Skeletal muscle cell (primary cell): ENCODE data around the gene XIAP.
"Not testable (repeated sequence)": the region's sequence is repeated elsewhere in the genome, so short reads cannot be mapped to it uniquely, and the experiment has no call there.

Experiments used
- DNase-seq: peaks from one replicate; pipeline ENCODE4 v3.0.0-alpha.2; 2010; ENCODE audit warnings: low read depth
- H3K4me3 ChIP-seq: 2 replicates; pipeline ENCODE4 v1.5.1; 2011; ENCODE audit warnings: low read depth, mild to moderate bottlenecking, control low read depth, low read length, moderate library complexity

XIAP gene

GRCh38 chrX:123871309-123871708 lies 11.5 kb downstream of the XIAP start:
- H3K4me3 ChIP-seq = no peak overlapping the region
- DNase-seq = no peak

GRCh38 chrX:123873956-123874355 lies 14.1 kb downstream of the XIAP start:
- no peak overlapping the region for H3K4me3 ChIP-seq
- no peak for DNase-seq

GRCh38 chrX:123876177-123876576 lies 16.3 kb downstream of the XIAP start:
- DNase-seq = no peak
- no peak overlapping the region for H3K4me3 ChIP-seq

- H3K4me3 ChIP-seq = no peak overlapping the region
- no peak for DNase-seq
These were observed 17.0 kb downstream of the XIAP start for GRCh38 chrX:123876844-123877243.

- no peak overlapping the region for H3K4me3 ChIP-seq
- DNase-seq = no peak
These were observed 18.4 kb downstream of the XIAP start for GRCh38 chrX:123878252-123878721.

GRCh38 chrX:123881330-123881729 lies 21.5 kb downstream of the XIAP start:
- no peak overlapping the region for H3K4me3 ChIP-seq

GRCh38 chrX:123882391-123882790 lies 22.5 kb downstream of the XIAP start:
- H3K4me3 ChIP-seq = no peak overlapping the region

More at GRCh38 chrX:123881330-123881729, 21.5 kb downstream of the XIAP start:
- no peak for DNase-seq

GRCh38 chrX:123884809-123885408 lies 25.1 kb downstream of the XIAP start:
- no peak for DNase-seq

More at GRCh38 chrX:123882391-123882790, 22.5 kb downstream of the XIAP start:
- no peak for DNase-seq

GRCh38 chrX:123899701-123900100 lies 39.8 kb downstream of the XIAP start:
- H3K4me3 ChIP-seq = no peak overlapping the region
- no peak for DNase-seq

More at GRCh38 chrX:123884809-123885408, 25.1 kb downstream of the XIAP start:
- no peak overlapping the region for H3K4me3 ChIP-seq

GRCh38 chrX:123903261-123903660 lies 43.4 kb downstream of the XIAP start:
- not testable (repeated sequence) for DNase-seq, H3K4me3 ChIP-seq

- no peak overlapping the region for H3K4me3 ChIP-seq
- no peak for DNase-seq
These were observed 45.5 kb downstream of the XIAP start for GRCh38 chrX:123905332-123905731.

GRCh38 chrX:123906557-123907316 lies 46.9 kb downstream of the XIAP start:
- no peak for DNase-seq
- no peak overlapping the region for H3K4me3 ChIP-seq

GRCh38 chrX:123909523-123909922 lies 49.7 kb downstream of the XIAP start:
- no peak for DNase-seq
- H3K4me3 ChIP-seq = no peak overlapping the region

GRCh38 chrX:123917069-123917468 lies 57.2 kb downstream of the XIAP start:
- no peak for DNase-seq
- H3K4me3 ChIP-seq = no peak overlapping the region

- H3K4me3 ChIP-seq = no peak overlapping the region
- DNase-seq = no peak
These were observed 58.4 kb downstream of the XIAP start for GRCh38 chrX:123918106-123918721.

- DNase-seq = peak; percentile 55
- no peak overlapping the region for H3K4me3 ChIP-seq
These were observed 60.4 kb downstream of the XIAP start for GRCh38 chrX:123920105-123920785.

- no peak overlapping the region for H3K4me3 ChIP-seq
- no peak for DNase-seq
These were observed 63.4 kb downstream of the XIAP start for GRCh38 chrX:123923211-123923610.

- no peak overlapping the region for H3K4me3 ChIP-seq
- DNase-seq = no peak
These were observed 64.3 kb downstream of the XIAP start for GRCh38 chrX:123924186-123924585.

GRCh38 chrX:123927845-123928244 lies 68.0 kb downstream of the XIAP start:
- no peak for DNase-seq
- H3K4me3 ChIP-seq = no peak overlapping the region

GRCh38 chrX:123932055-123932454 lies 72.2 kb downstream of the XIAP start:
- DNase-seq = not testable (repeated sequence)

More at GRCh38 chrX:123932055-123932454, 72.2 kb downstream of the XIAP start:
- H3K4me3 ChIP-seq = not testable (repeated sequence)
